BLaER1 treated with 17β-estradiol and CSF1 and Interleukin-3, amounts not matched to agents 10 nM and 100 nM (cell line): ENCODE data around the gene DESI1.
"Not testable (repeated sequence)": the region's sequence is repeated elsewhere in the genome, so short reads cannot be mapped to it uniquely, and the experiment has no call there.

Source experiments
- H3K27ac ChIP-seq, 11 experiments: shearing (Covaris generic); formaldehyde crosslinking; 2 replicates each; pipeline ENCODE4 v1.8.1; 2022
- H3K27me3 ChIP-seq, 11 experiments: shearing (Covaris generic); formaldehyde crosslinking; 2 replicates each; pipeline ENCODE4 v1.8.1; 2022
- H3K36me3 ChIP-seq, 11 experiments: shearing (Covaris generic); formaldehyde crosslinking; 2 replicates each; pipeline ENCODE4 v1.8.1; 2022
- H3K4me1 ChIP-seq, 10 experiments: shearing (Covaris generic); formaldehyde crosslinking; 2 replicates each; pipeline ENCODE4 v1.8.1; 2022
- H3K4me2 ChIP-seq, 11 experiments: shearing (Covaris generic); formaldehyde crosslinking; 2 replicates each; pipeline ENCODE4 v1.8.1; 2022
- H3K4me3 ChIP-seq, 10 experiments: shearing (Covaris generic); formaldehyde crosslinking; 2 replicates each; pipeline ENCODE4 v1.8.1; 2022
- H3K9ac ChIP-seq, 11 experiments: shearing (Covaris generic); formaldehyde crosslinking; 2 replicates each; pipeline ENCODE4 v1.8.1; 2022
- H3K9me3 ChIP-seq, 11 experiments: shearing (Covaris generic); formaldehyde crosslinking; replicated peaks in 1 of 11; 2 replicates each; pipeline ENCODE4 v1.8.1; 2022
- H4K20me1 ChIP-seq, 11 experiments: shearing (Covaris generic); formaldehyde crosslinking; 2 replicates each; pipeline ENCODE4 v1.8.1; 2022
- Cebpa-rat ChIP-seq, 11 experiments: shearing (Covaris generic); IDR thresholded peaks; 2 replicates each; pipeline ENCODE4 v1.8.1; 2022

Gene DESI1

DNA sequence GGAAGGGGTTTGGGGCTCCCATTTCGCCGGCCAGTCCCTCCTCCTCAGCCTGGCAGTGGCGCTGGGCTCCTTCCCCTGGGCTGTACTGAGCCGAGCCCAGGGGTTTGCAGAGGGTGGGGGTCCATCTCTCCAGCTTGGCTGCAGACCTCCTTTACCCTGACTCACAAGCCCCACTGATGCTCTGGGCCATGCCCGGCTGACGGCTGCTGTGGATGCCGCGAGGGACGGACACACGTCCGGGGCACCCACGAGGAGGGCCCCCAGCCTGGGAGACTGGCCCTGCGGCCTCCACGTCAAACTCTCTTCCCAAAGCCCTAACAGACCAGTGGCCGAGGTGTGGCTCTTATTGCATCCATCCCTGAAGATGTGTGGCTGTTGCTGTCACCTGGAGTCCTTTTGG, 45.3 kb downstream of the DESI1 start:
- H3K9ac ChIP-seq: peak overlapping the region in 1 of 11 experiments; percentile 18; a peak in 2 of 22 replicates

DNA sequence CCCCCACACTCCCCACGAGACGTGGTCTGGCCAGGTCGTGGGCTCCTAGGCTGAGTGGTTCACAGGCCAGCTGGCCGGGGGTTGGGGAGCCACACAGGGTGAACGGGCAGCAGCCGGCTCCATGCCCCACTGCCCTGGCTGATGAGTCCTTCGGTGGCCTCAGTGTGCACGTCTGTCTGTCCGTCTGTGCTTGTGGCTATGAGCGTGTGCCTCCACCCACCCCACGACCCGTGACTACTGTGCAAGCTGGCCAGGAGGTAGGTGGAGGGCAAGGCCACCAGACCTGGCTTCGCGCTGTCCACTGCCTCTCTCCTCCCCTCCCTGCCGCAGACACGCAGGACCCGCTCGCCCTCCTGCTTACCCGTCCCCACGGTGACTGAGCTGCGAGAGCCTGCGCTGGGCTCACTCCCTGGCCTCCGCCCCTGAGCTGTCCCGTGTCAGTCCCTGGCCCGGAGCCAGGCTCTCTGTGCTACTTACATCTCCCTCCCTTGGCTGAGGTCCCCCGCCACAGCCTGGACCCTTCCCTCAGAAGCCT, 45.9 kb downstream of the DESI1 start:
- Histone ChIP-seq H4K20me1 (peaks cover 0 to 51% (median 0%) of the 10 kb centered on the region in 11 experiments; a peak in 6 of 22 replicates), H3K36me3 (peaks cover 0 to 40% (median 8%) of the 10 kb centered on the region in 11 experiments; a peak in 12 of 22 replicates), H3K4me3 (no peak overlapping the region), H3K4me2 (no peak overlapping the region), H3K27ac (no peak overlapping the region), H3K9ac (peak overlapping the region in 1 of 11 experiments; percentile 18; a peak in 2 of 22 replicates), H3K9me3 (no peaks in the 10 kb centered on the region), H3K4me1 (peaks cover 0 to 17% (median 7%) of the 10 kb centered on the region in 10 experiments; a peak in 11 of 20 replicates), H3K27me3 (no peaks in the 10 kb centered on the region)
- no peak for TF ChIP-seq Cebpa-rat (IDR thresholded peaks at IDR 0.05)

More for the DNA sequence above, 45.3 kb downstream of the DESI1 start:
- Histone ChIP-seq H3K4me1 (peaks cover 0 to 17% (median 7%) of the 10 kb centered on the region in 10 experiments; a peak in 11 of 20 replicates), H3K27me3 (no peaks in the 10 kb centered on the region), H3K27ac (no peak overlapping the region), H3K9me3 (no peaks in the 10 kb centered on the region), H3K36me3 (peaks cover 0 to 46% (median 10%) of the 10 kb centered on the region in 11 experiments; a peak in 13 of 22 replicates), H4K20me1 (peaks cover 0 to 57% (median 0%) of the 10 kb centered on the region in 11 experiments; a peak in 6 of 22 replicates), H3K4me3 (no peak overlapping the region), H3K4me2 (no peak overlapping the region)
- TF ChIP-seq Cebpa-rat (IDR thresholded peaks at IDR 0.05): no peak

DNA sequence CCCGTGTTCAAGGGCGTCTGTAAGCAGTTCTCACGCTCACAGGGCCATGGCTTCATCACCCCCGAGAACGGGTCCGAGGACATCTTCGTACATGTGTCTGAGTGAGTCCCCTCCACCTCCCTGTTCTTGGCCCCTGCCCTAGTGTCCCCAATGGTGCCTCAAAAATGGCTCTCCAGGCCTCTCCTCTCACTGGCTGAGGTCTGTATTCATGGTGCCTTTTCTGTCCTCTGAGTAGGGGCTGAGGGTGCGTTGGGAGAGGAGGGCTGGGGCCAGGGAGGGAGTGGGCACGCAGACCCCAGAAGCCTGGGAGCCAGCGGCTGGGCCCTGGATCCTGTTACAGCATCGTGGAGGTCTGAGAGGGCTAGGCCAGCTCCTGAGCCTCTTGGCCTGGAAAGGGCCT, 47.2 kb downstream of the DESI1 start:
- Histone ChIP-seq H3K4me1 (peaks cover 0 to 21% (median 7%) of the 10 kb centered on the region in 10 experiments; a peak in 11 of 20 replicates), H3K9me3 (no peaks in the 10 kb centered on the region), H3K4me2 (no peak overlapping the region), H4K20me1 (peaks cover 0 to 39% (median 0%) of the 10 kb centered on the region in 11 experiments; a peak in 6 of 22 replicates), H3K4me3 (no peak overlapping the region), H3K9ac (no peak overlapping the region), H3K36me3 (peaks cover 0 to 28% (median 0%) of the 10 kb centered on the region in 11 experiments; a peak in 7 of 22 replicates), H3K27ac (no peak overlapping the region), H3K27me3 (no peaks in the 10 kb centered on the region)
- no peak for TF ChIP-seq Cebpa-rat (IDR thresholded peaks at IDR 0.05)

DNA sequence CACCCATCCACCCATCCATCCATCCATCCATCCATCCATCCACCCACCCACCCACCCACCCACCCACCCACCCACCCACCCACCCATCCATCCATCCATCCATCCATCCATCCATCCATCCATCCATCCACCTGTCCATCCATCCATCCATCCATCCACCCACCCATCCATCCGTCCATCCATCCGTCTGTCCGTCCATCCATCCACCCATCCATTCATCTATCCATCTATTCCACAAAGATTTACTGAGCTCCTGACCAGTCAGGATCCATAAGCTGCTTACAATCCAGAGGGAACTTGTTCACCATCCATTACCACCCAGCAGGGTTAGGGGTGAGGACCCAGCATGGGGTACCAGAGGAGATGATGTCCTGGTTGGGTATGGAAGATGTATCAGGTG, 48.5 kb downstream of the DESI1 start:
- H3K4me1 ChIP-seq: peaks cover 0 to 17% (median 4%) of the 10 kb centered on the region in 10 experiments; a peak in 11 of 20 replicates
- not testable (repeated sequence) for H3K9me3 ChIP-seq, H3K27me3 ChIP-seq, H3K9ac ChIP-seq, H3K4me3 ChIP-seq, H3K4me2 ChIP-seq, H3K27ac ChIP-seq
- peaks cover 0 to 15% (median 0%) of the 10 kb centered on the region in 11 experiments; a peak in 4 of 22 replicates for H3K36me3 ChIP-seq
- peaks cover 0 to 25% (median 0%) of the 10 kb centered on the region in 11 experiments; a peak in 5 of 22 replicates for H4K20me1 ChIP-seq

GRCh38 chr22:41571786-41572185, 49.1 kb downstream of the DESI1 start:
- Histone ChIP-seq H3K27me3 (no peaks in the 10 kb centered on the region), H3K4me1 (peaks cover 0 to 11% (median 0%) of the 10 kb centered on the region in 10 experiments; a peak in 6 of 20 replicates), H3K36me3 (peaks cover 0 to 12% (median 0%) of the 10 kb centered on the region in 11 experiments; a peak in 2 of 22 replicates), H3K27ac (no peak overlapping the region), H3K9me3 (no peaks in the 10 kb centered on the region), H3K9ac (no peak overlapping the region), H4K20me1 (peaks cover 0 to 25% (median 0%) of the 10 kb centered on the region in 11 experiments; a peak in 5 of 22 replicates), H3K4me3 (no peak overlapping the region), H3K4me2 (no peak overlapping the region)
- no peak for TF ChIP-seq Cebpa-rat (IDR thresholded peaks at IDR 0.05)

DNA sequence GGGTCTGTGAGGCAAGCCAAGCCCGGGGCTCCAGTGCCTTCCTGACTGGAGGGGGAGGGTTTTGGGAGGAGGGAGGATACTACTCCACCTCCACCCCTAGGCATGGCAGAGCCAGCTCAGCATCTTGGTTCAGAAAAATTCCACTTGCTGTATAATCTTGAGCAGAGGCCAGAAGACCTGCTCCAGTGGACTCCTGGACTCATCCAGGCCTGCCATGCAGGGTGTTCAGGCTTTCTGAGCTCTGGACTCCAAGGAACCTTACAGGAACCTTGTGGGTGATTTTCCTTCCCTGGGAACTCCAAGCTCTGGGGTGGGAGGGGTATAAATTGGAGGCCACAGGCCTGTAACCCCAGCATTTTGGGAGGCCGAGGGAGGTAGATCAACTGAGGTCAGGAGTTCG, 50.6 kb downstream of the DESI1 start:
- no peak for TF ChIP-seq Cebpa-rat (IDR thresholded peaks at IDR 0.05)
- Histone ChIP-seq H3K27ac (no peak overlapping the region), H3K36me3 (no peaks in the 10 kb centered on the region), H4K20me1 (peaks cover 0 to 9% (median 0%) of the 10 kb centered on the region in 11 experiments; a peak in 3 of 22 replicates), H3K4me3 (no peak overlapping the region), H3K9ac (no peak overlapping the region), H3K9me3 (no peaks in the 10 kb centered on the region), H3K27me3 (no peaks in the 10 kb centered on the region), H3K4me1 (peaks cover 0 to 8% (median 6%) of the 10 kb centered on the region in 10 experiments; a peak in 10 of 20 replicates), H3K4me2 (no peak overlapping the region)

GRCh38 chr22:41568811-41569210, 52.0 kb downstream of the DESI1 start:
- TF ChIP-seq Cebpa-rat (IDR thresholded peaks at IDR 0.05): no peak
- no peak overlapping the region for H3K9ac ChIP-seq
- H3K9me3 ChIP-seq: no peaks in the 10 kb centered on the region
- H4K20me1 ChIP-seq: no peaks in the 10 kb centered on the region
- peaks cover 0 to 13% (median 6%) of the 10 kb centered on the region in 10 experiments; a peak in 9 of 20 replicates for H3K4me1 ChIP-seq
- H3K27me3 ChIP-seq: no peaks in the 10 kb centered on the region
- no peak overlapping the region for H3K27ac ChIP-seq
- no peaks in the 10 kb centered on the region for H3K36me3 ChIP-seq
- H3K4me3 ChIP-seq: no peak overlapping the region
- no peak overlapping the region for H3K4me2 ChIP-seq

DNA sequence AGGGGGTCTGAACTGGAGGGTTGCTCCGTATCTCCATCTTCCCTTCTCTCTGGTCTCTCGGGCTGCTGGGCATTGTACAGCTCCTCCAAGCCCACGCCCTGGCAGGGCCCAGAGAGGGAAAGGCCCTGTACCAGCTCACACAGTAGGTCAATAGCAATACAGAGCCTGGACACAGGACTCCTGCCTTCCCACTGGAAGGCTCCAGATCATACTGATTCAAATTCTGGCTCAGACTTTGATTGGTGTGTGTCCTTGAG, 53.4 kb downstream of the DESI1 start:
- Histone ChIP-seq H3K27ac (no peak overlapping the region), H3K9ac (no peak overlapping the region), H3K36me3 (no peaks in the 10 kb centered on the region), H3K9me3 (no peaks in the 10 kb centered on the region), H3K27me3 (peaks cover 0 to 4% (median under 1%) of the 10 kb centered on the region in 11 experiments; a peak in 4 of 22 replicates), H4K20me1 (peaks cover 0 to 2% (median 0%) of the 10 kb centered on the region in 11 experiments; a peak in 1 of 22 replicates), H3K4me3 (no peak overlapping the region), H3K4me1 (peaks cover 11 to 26% (median 16%) of the 10 kb centered on the region in 10 experiments), H3K4me2 (no peak overlapping the region)
- TF ChIP-seq Cebpa-rat (IDR thresholded peaks at IDR 0.05): no peak

DNA sequence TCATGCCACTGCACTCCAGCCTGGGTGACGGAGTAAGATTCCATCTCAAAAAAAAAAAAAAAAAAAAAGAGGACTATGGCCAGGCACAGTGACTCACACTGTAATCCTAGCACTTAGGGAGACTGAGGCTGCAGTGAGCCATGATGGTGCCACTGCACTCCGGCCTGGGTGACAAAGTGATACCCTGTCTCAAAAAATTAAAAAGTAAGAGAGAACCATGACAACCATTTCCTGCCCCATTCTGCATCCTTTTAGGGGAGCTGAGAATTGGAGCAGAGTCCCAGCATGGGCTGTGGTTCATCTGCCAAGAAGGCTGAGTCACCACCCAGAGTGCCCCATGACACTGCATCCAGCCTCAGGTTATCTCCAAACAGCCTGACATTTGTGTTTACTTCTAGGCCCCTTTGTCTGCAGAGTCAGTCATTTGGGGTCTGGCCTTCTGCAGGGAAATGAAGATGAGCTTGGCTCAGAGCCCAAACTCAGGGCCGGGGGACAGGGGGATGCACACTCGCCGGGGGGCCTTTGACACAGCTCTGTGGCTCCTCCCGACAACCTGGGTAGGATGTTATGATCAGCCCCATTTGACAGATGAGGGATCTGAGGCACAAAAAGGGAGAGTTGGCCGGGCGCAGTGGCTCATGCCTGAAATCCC, 55.3 kb downstream of the DESI1 start:
- peak overlapping the region in 3 of 11 experiments; percentile 4 to 34 (median 30); a peak in 5 of 22 replicates for H3K4me2 ChIP-seq
- H4K20me1 ChIP-seq: peaks cover 0 to 15% (median 0%) of the 10 kb centered on the region in 11 experiments; a peak in 2 of 22 replicates
- peaks cover 14 to 34% (median 23%) of the 10 kb centered on the region in 10 experiments for H3K4me1 ChIP-seq
- H3K27me3 ChIP-seq: peaks cover 0 to 23% (median 18%) of the 10 kb centered on the region in 11 experiments; a peak in 19 of 22 replicates
- no peaks in the 10 kb centered on the region for H3K36me3 ChIP-seq
- no peak for TF ChIP-seq Cebpa-rat (IDR thresholded peaks at IDR 0.05)
- H3K9ac ChIP-seq: no peak overlapping the region
- H3K4me3 ChIP-seq: no peak overlapping the region
- no peaks in the 10 kb centered on the region for H3K9me3 ChIP-seq
- H3K27ac ChIP-seq: peak overlapping the region in 1 of 11 experiments; percentile 37; a peak in 1 of 22 replicates
